Ascending aorta (tissue), 2 donors: ENCODE data around the gene PNLDC1. TPM values are rescaled to one million over a fixed set of nuclear protein-coding genes. Genes with fewer than 3 reads are reported as not detected.

Source experiments
- DNase-seq, 2 donors: peaks; one replicate each; pipeline ENCODE4 v3.0.0-alpha.2; 2019; ENCODE audit warnings: low spot score in 2 of 2
- H3K27ac ChIP-seq, 2 donors: fragments of 200-600 bp; sonication (generic); one replicate each; pipeline ENCODE4 v1.5.1; 2016 to 2017; ENCODE audit warnings: mild to moderate bottlenecking in 1 of 2
- H3K27me3 ChIP-seq: fragments of 200-600 bp; sonication (generic); one replicate; pipeline ENCODE4 v1.5.1; 2017
- H3K36me3 ChIP-seq, 2 donors: fragments of 200-600 bp; sonication (generic); one replicate each; pipeline ENCODE4 v1.5.1; 2016
- H3K4me1 ChIP-seq, 2 donors: fragments of 200-600 bp; sonication (generic); one replicate each; pipeline ENCODE4 v1.5.1; 2016 to 2017; ENCODE audit warnings: mild to moderate bottlenecking in 1 of 2
- H3K4me3 ChIP-seq, 2 donors: fragments of 200-600 bp; sonication (generic); one replicate each; pipeline ENCODE4 v1.5.1; 2016 to 2017; ENCODE audit warnings: mild to moderate bottlenecking in 1 of 2
- H3K9me3 ChIP-seq, 2 donors: fragments of 200-600 bp; sonication (generic); one replicate each; pipeline ENCODE4 v1.5.1; 2016
- CTCF ChIP-seq, 3 experiments: fragments of 200-600 bp in 2 of 3; fragments of 450-650 bp in 1 of 3; sonication (generic) in 2 of 3; IDR thresholded peaks; one replicate each; pipeline ENCODE4 v1.5.1; 2016 to 2019; ENCODE audit warnings: antibody characterized with exemption in 3 of 3, mild to moderate bottlenecking in 1 of 3, moderate library complexity in 1 of 3
- intact Hi-C: fragments of 100-400 bp; cut with DNase I; formaldehyde crosslinking; loops from one replicate; pipeline ENCODE4 v1.15.1; 2023
- total RNA-seq: library from RNA; depleted of rRNA; stranded (reverse); fragments of >200 nt; gene quantifications from one replicate; pipeline ENCODE4 v1.1.0, GENCODE V29; 2016

The PNLDC1 gene
- total RNA-seq, 1 donor from 2014 or later, result not detected

GRCh38 chr6:159761873-159762680, 38.0 kb upstream of the PNLDC1 start, which contains the start of gene ACAT2:
Gene ACAT2 (plus strand): TSS chr6:159762045. CDS start chr6:159762088, 43 bp downstream.
- intact Hi-C loops, result loop anchor here (1.0 kb wide), 3 partner anchors 27 to 69 kb away; partner anchors contain the start of genes SOD2, TCP1 and WTAP
- peak in 1 of 3 experiments; percentile 18 for TF ChIP-seq CTCF (IDR thresholded peaks at IDR 0.05)
- H3K27ac ChIP-seq, result peak within 1 kb of the TSS; percentile 96 to 99
- H3K4me3 ChIP-seq, result peak within 1 kb of the TSS; percentile 80 to 99
- H3K27me3 ChIP-seq, result no peaks in the 10 kb centered on the region
- H3K36me3 ChIP-seq, result peaks cover 9 to 31% of the 10 kb centered on the region in 2 donors
- DNase-seq, result peak; percentile 89 to 98
- peaks cover 5 to 11% of the 10 kb centered on the region in 2 donors for H3K4me1 ChIP-seq
- no peaks in the 10 kb centered on the region for H3K9me3 ChIP-seq

GRCh38 chr6:159762681-159763293, 37.3 kb upstream of the PNLDC1 start:
- H3K27me3 ChIP-seq, result no peaks in the 10 kb centered on the region
- H3K4me3 ChIP-seq, result peak overlapping the region; percentile 80 to 99
- TF ChIP-seq CTCF (IDR thresholded peaks at IDR 0.05), result no peak
- peaks cover 11 to 30% of the 10 kb centered on the region in 2 donors for H3K36me3 ChIP-seq
- intact Hi-C loops, result loop anchor here (1.0 kb wide), 3 partner anchors 27 to 69 kb away; partner anchors contain the start of genes SOD2, TCP1 and WTAP
- peaks cover 5 to 11% of the 10 kb centered on the region in 2 donors for H3K4me1 ChIP-seq
- peak overlapping the region; percentile 96 to 99 for H3K27ac ChIP-seq
- no peak for DNase-seq
- no peaks in the 10 kb centered on the region for H3K9me3 ChIP-seq

- peaks cover 0 to 6% of the 10 kb centered on the region in 2 donors for H3K4me1 ChIP-seq
- H3K9me3 ChIP-seq, result no peaks in the 10 kb centered on the region
- no peak overlapping the region for H3K4me3 ChIP-seq
- DNase-seq, result no peak
- H3K36me3 ChIP-seq, result peaks cover 16 to 51% of the 10 kb centered on the region in 2 donors
- no peak overlapping the region for H3K27ac ChIP-seq
- TF ChIP-seq CTCF (IDR thresholded peaks at IDR 0.05), result no peak
- H3K27me3 ChIP-seq, result no peaks in the 10 kb centered on the region
- intact Hi-C loops, result no loop called here
Measured at GRCh38 chr6:159766906-159767305, 33.2 kb upstream of the PNLDC1 start.

GRCh38 chr6:159769470-159769869, 30.6 kb upstream of the PNLDC1 start:
- no peak for TF ChIP-seq CTCF (IDR thresholded peaks at IDR 0.05)
- Histone ChIP-seq H3K27ac (no peak overlapping the region), H3K9me3 (no peaks in the 10 kb centered on the region), H3K27me3 (no peaks in the 10 kb centered on the region), H3K4me1 (no peaks in the 10 kb centered on the region), H3K36me3 (peaks cover 17 to 47% of the 10 kb centered on the region in 2 donors), H3K4me3 (no peak overlapping the region)
- DNase-seq, result no peak
- intact Hi-C loops, result no loop called here

- intact Hi-C loops, result no loop called here
- H3K27me3 ChIP-seq, result no peaks in the 10 kb centered on the region
- TF ChIP-seq CTCF (IDR thresholded peaks at IDR 0.05), result no peak
- no peak overlapping the region for H3K4me3 ChIP-seq
- DNase-seq, result no peak
- peaks cover 18 to 56% of the 10 kb centered on the region in 2 donors for H3K36me3 ChIP-seq
- no peaks in the 10 kb centered on the region for H3K4me1 ChIP-seq
- no peak overlapping the region for H3K27ac ChIP-seq
- H3K9me3 ChIP-seq, result no peaks in the 10 kb centered on the region
Measured at GRCh38 chr6:159772196-159772595, 27.9 kb upstream of the PNLDC1 start.
